HAP-1 (cell line): ENCODE results near the gene CDK13.

Experiments used
- DNase-seq, 2 experiments: peaks; one replicate each; pipeline ENCODE4 v3.0.0-alpha.2; 2016 to 2020; ENCODE audit warnings: low spot score in 2 of 2
- H3K27me3 ChIP-seq: fragments of 250-450 bp; sonication (Bioruptor Pico); 2 replicates; pipeline ENCODE4 v1.5.1; 2020; ENCODE audit warnings: low read depth, mild to moderate bottlenecking, moderate library complexity
- H3K36me3 ChIP-seq: fragments of 250-450 bp; sonication (Bioruptor Pico); replicated peaks from 2 replicates; pipeline ENCODE4 v1.5.1; 2020; ENCODE audit warnings: mild to moderate bottlenecking
- H3K4me1 ChIP-seq: fragments of 250-450 bp; sonication (Bioruptor Pico); 2 replicates; pipeline ENCODE4 v1.5.1; 2020; ENCODE audit warnings: mild to moderate bottlenecking
- H3K4me3 ChIP-seq: fragments of 250-450 bp; sonication (Bioruptor Pico); 2 replicates; pipeline ENCODE4 v1.5.1; 2020; ENCODE audit warnings: mild to moderate bottlenecking, moderate library complexity
- H3K9me3 ChIP-seq: fragments of 250-450 bp; sonication (Bioruptor Pico); 2 replicates; pipeline ENCODE4 v1.5.1; 2020; ENCODE audit warnings: mild to moderate bottlenecking, moderate library complexity
- in situ Hi-C: fragments of 300-500 bp; cut with MboI; formaldehyde crosslinking; loops from 3 replicates; pipeline ENCODE4 v1.14.3; 2020; ENCODE audit warnings: low sequenced_read_pairs, inconsistent platforms, mixed read lengths

CDK13 gene

DNA sequence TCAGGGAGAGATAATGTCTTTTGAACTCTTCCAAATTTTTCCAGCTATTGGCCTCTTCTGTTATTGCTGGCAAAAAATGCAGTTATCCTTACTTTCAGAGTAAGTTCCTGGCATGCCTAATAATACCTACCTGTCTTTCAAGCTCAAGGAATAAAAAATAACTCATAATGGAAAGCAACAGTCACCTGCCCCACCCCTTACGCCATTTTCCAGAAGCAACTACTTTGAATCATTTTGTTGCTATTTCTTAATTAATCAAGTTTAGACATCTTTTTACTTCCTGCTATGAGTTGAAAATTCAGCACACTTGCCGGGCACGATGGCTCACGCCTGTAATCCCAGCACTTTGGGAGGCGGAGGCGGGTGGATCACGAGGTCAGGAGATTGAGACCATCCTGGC is 23.0 kb upstream of the CDK13 start:
- DNase-seq: no peak
- no peaks in the 10 kb centered on the region for H3K36me3 ChIP-seq
- H3K4me3 ChIP-seq: no peak overlapping the region
- H3K27me3 ChIP-seq: no peaks in the 10 kb centered on the region
- peaks cover 5% of the 10 kb centered on the region for H3K4me1 ChIP-seq
- in situ Hi-C loops: no loop called here
- H3K9me3 ChIP-seq: no peaks in the 10 kb centered on the region

- H3K4me1 ChIP-seq: no peaks in the 10 kb centered on the region
- in situ Hi-C loops: no loop called here
- H3K4me3 ChIP-seq: no peak overlapping the region
- no peaks in the 10 kb centered on the region for H3K27me3 ChIP-seq
- H3K9me3 ChIP-seq: no peaks in the 10 kb centered on the region
- DNase-seq: no peak
- no peaks in the 10 kb centered on the region for H3K36me3 ChIP-seq
These were observed 15.9 kb upstream of the CDK13 start for GRCh38 chr7:39934132-39934531.

DNA sequence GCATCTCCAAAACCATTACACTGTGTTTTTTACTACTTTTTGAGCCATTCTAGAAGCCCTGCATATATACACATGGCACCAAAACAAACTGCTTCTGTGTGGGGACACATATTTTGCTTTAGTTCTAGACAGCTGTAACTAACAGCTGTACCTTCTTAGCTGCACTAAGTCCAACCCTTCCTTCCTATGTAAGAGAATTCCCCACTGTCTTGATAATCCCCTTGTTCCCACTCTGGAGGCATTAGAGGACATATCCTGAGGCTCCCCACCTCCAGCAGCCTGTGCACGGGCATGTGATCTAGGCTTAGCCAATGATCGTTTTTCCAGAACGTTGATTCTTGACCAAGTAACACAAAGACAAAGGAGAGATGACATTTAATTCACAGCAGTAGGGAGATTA is 13.3 kb upstream of the CDK13 start:
- no peaks in the 10 kb centered on the region for H3K9me3 ChIP-seq
- H3K27me3 ChIP-seq: no peaks in the 10 kb centered on the region
- H3K4me3 ChIP-seq: no peak overlapping the region
- H3K36me3 ChIP-seq: no peaks in the 10 kb centered on the region
- H3K4me1 ChIP-seq: no peaks in the 10 kb centered on the region
- in situ Hi-C loops: no loop called here
- DNase-seq: no peak

DNA sequence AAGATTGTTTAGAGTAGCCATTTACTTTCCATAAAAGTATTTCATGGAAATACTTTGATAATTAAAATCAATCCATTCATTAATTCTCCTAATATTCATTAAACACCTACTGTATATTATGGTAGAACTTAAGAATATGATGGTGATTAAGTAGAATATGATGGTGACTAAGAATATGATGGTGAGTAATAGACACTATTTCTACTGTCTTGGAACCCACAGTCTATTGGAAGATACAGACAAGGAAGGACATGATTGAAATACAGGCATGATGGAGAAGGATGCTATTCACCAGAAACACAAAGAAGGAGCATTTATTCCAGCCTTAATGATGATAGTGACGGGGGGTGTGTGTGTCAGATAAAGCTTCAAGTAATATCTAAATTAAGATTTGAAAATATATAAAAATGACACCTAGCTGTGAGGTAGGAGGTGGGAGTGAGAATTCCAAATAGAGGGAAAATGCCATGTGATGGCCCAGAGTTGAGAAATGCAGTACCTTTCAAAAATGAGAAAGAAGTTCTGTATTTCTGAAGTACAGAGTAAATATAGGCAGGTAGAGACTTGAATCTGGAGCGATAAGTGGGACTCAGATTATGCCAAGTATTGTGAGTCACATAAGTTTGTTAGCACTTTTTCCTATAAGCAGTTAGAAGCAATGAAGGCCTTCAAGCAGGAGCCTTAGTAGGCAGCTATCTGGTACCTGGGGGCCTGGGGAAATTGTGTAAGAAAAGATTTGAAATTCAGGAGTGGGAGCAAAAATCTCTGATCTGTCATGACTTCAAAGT is 12.5 kb upstream of the CDK13 start:
- Histone ChIP-seq H3K4me1 (no peaks in the 10 kb centered on the region), H3K27me3 (no peaks in the 10 kb centered on the region), H3K9me3 (no peaks in the 10 kb centered on the region), H3K4me3 (no peak overlapping the region), H3K36me3 (no peaks in the 10 kb centered on the region)
- in situ Hi-C loops: no loop called here
- DNase-seq: no peak

- DNase-seq: no peak
- Histone ChIP-seq H3K9me3 (no peaks in the 10 kb centered on the region), H3K27me3 (no peaks in the 10 kb centered on the region), H3K4me1 (no peaks in the 10 kb centered on the region), H3K4me3 (no peak overlapping the region), H3K36me3 (no peaks in the 10 kb centered on the region)
- in situ Hi-C loops: no loop called here
These were observed 7.2 kb upstream of the CDK13 start for GRCh38 chr7:39942883-39943282.

GRCh38 chr7:39946693-39947092 is 3.4 kb upstream of the CDK13 start:
- in situ Hi-C loops: no loop called here
- no peak overlapping the region for H3K4me3 ChIP-seq
- no peaks in the 10 kb centered on the region for H3K9me3 ChIP-seq
- no peaks in the 10 kb centered on the region for H3K27me3 ChIP-seq
- H3K4me1 ChIP-seq: peaks cover 3% of the 10 kb centered on the region; the same call in 1 of the 2 replicates
- H3K36me3 ChIP-seq: no peaks in the 10 kb centered on the region; the same call in 1 of the 2 replicates
- DNase-seq: no peak

GRCh38 chr7:39948375-39948955 is 1.6 kb upstream of the CDK13 start:
- Histone ChIP-seq H3K27me3 (no peaks in the 10 kb centered on the region), H3K36me3 (no peaks in the 10 kb centered on the region; the same call in 1 of the 2 replicates), H3K4me3 (peak overlapping the region; percentile 82), H3K9me3 (no peaks in the 10 kb centered on the region), H3K4me1 (peaks cover 3% of the 10 kb centered on the region; the same call in 1 of the 2 replicates)
- in situ Hi-C loops: no loop called here
- DNase-seq: no peak

DNA sequence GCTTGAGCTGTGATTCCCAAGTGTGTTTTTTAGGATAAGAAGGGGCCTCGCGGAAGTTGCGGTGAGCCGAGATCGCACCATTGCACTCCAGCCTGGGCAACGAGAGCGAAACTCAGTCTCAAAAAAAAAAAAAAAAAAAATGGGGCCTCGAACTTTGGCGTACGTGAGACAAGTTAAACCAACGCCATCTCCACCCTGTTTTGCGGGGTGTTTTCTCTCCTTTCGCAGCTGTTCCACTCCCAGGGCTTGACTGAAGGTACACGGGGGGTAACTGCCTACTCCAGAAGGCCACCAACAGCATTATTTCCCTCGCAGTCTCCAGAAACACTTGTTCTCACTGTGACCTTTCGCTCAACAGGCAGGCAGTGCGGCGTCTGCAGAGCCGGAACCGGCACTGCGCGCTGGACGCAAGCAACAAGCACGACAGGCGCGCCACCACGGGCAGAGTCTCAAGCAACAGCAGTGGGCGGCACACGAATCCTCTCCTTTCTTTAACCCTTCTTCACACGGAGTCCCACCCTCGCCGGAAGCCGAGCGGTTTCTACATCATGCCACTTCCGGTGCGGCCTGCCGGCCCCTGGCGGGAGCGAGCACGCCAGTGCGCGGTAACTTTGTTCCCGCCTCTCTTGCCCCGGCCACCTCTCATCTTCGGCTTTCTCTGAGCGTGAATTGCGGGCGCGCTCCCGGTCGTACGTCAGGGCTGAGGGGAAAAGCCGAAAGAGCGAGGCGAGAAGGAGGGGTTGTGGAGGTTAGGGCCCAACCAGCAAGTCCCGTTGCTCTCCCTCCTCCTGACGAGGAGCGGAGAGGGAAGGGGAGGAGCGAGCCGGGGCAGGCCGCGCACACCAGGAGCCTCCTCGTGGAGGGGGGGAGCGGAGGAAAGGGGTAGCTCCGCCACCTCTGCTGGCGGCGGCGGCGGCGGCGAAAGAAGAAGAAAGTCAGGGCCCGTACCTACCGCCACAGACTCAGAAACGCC is 814 bp upstream of the CDK13 start:
- H3K9me3 ChIP-seq: no peaks in the 10 kb centered on the region
- in situ Hi-C loops: no loop called here
- no peaks in the 10 kb centered on the region for H3K27me3 ChIP-seq
- DNase-seq: peak; percentile 98
- peak overlapping the region; percentile 82 for H3K4me3 ChIP-seq
- H3K36me3 ChIP-seq: no peaks in the 10 kb centered on the region; the same call in 1 of the 2 replicates
- H3K4me1 ChIP-seq: peaks cover 6% of the 10 kb centered on the region

DNA sequence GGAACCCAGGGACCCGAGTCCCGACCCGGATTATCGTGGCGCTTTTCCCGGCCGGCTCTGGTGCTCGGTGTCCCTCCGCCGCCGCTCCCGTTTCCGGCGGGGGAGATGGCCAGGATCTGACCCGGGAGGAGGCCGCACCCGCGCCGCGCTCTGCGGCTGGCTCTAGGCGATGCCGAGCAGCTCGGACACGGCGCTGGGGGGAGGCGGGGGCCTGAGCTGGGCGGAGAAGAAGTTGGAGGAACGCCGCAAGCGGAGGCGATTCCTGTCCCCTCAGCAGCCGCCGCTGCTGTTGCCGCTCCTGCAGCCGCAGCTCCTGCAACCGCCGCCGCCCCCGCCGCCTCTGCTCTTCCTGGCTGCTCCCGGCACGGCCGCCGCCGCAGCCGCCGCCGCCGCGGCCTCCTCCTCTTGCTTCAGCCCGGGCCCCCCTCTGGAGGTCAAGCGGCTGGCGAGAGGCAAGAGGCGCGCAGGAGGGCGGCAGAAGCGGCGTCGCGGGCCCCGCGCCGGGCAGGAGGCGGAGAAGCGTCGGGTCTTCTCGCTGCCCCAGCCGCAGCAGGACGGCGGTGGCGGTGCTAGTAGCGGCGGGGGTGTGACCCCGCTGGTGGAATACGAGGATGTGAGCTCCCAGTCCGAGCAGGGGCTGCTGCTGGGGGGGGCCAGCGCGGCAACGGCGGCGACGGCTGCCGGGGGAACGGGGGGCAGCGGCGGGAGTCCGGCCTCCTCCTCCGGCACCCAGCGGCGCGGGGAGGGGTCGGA is 593 bp downstream of the CDK13 start:
- Histone ChIP-seq H3K27me3 (no peaks in the 10 kb centered on the region), H3K4me1 (peaks cover 10% of the 10 kb centered on the region), H3K9me3 (no peaks in the 10 kb centered on the region), H3K36me3 (no peaks in the 10 kb centered on the region; the same call in 1 of the 2 replicates), H3K4me3 (peak overlapping the region; percentile 82)
- peak in 1 of 2 experiments; percentile 44 for DNase-seq
- in situ Hi-C loops: no loop called here

GRCh38 chr7:39951226-39952194 is 1.5 kb downstream of the CDK13 start:
- peak; percentile 47 to 74 for DNase-seq
- Histone ChIP-seq H3K36me3 (no peaks in the 10 kb centered on the region; the same call in 1 of the 2 replicates), H3K9me3 (no peaks in the 10 kb centered on the region), H3K4me1 (peaks cover 10% of the 10 kb centered on the region), H3K4me3 (peak overlapping the region; percentile 82), H3K27me3 (no peaks in the 10 kb centered on the region)
- in situ Hi-C loops: no loop called here

GRCh38 chr7:39952374-39952773 is 2.3 kb downstream of the CDK13 start:
- Histone ChIP-seq H3K4me3 (peak overlapping the region; percentile 82), H3K4me1 (peaks cover 10% of the 10 kb centered on the region), H3K9me3 (no peaks in the 10 kb centered on the region), H3K36me3 (no peaks in the 10 kb centered on the region; the same call in 1 of the 2 replicates), H3K27me3 (no peaks in the 10 kb centered on the region)
- no peak for DNase-seq
- in situ Hi-C loops: no loop called here

DNA sequence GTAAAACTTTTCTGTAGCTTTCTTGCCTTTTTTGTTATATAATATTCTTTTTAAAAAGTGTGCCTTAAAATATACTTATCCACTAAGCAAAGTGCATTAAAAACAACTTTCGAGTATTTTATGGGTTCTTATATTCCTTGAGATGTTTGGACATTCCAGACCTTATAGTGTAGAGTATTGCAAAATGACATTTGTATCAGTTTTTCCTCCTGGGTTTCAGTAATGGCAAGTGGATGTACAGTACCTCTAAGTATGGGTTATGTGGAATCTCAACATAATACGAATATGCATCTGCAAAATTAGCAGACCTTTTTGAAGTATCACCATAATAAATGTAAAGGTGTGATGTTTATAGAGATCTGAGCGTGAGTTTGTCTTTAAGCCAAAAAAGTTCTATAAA is 2.7 kb downstream of the CDK13 start:
- Histone ChIP-seq H3K36me3 (no peaks in the 10 kb centered on the region; the same call in 1 of the 2 replicates), H3K4me3 (peak overlapping the region; percentile 82), H3K27me3 (no peaks in the 10 kb centered on the region), H3K4me1 (peaks cover 14% of the 10 kb centered on the region), H3K9me3 (no peaks in the 10 kb centered on the region)
- in situ Hi-C loops: no loop called here
- DNase-seq: no peak
